Caco-2 (cell line): ENCODE results near the gene PLA2G2C. TPM values are rescaled to one million over a fixed set of nuclear protein-coding genes. Genes with fewer than 3 reads are reported as not detected.

Experiments used
- BruUV-seq: library from RNA; stranded (reverse); fragments of 400-500 nt; replicated peaks from 2 replicates; lab custom pipeline; 2021; lab: Mats Ljungman, UMichigan
- CTCF ChIA-PET: fragments of 300-600 bp; sonication (Branson Sonifier 250); formaldehyde crosslinking; loops from one replicate; lab custom pipeline; 2022; ENCODE audit warnings: antibody characterized with exemption; lab: Charles Lee
- POLR2A ChIA-PET: fragments of 300-600 bp; sonication (Branson Sonifier 250); formaldehyde crosslinking; loops from one replicate; lab custom pipeline; 2022; ENCODE audit warnings: antibody characterized with exemption; lab: Charles Lee
- DNase-seq, 2 experiments: peaks; one replicate each; pipeline versions ENCODE4 v3.0.0 to v3.0.0-alpha.2; 2020 to 2022
- H3K27me3 ChIP-seq: replicated peaks from 2 replicates; pipeline ENCODE4 v1.6.0; 2011; ENCODE audit warnings: low read length; ENCODE audit not compliant: control insufficient read depth, insufficient read depth
- H3K36me3 ChIP-seq: 2 replicates; pipeline ENCODE4 v1.5.1; 2011; ENCODE audit warnings: low read length; ENCODE audit not compliant: control insufficient read depth, insufficient read depth
- H3K4me1 ChIP-seq: fragments of 250-450 bp; sonication (Bioruptor Pico); 2 replicates; pipeline ENCODE4 v1.5.1; 2020; ENCODE audit warnings: mild to moderate bottlenecking
- H3K4me3 ChIP-seq: 2 replicates; pipeline ENCODE4 v1.5.1; 2011; ENCODE audit warnings: low read depth, mild to moderate bottlenecking, control low read depth, low read length
- H3K9me3 ChIP-seq: fragments of 250-450 bp; sonication (Bioruptor Pico); 2 replicates; pipeline ENCODE4 v1.5.1; 2020; ENCODE audit warnings: mild to moderate bottlenecking, moderate library complexity
- H3K27ac Mint-ChIP-seq: one replicate; pipeline ENCODE4 v1.8.0; 2022; ENCODE audit warnings: mixed read lengths; ENCODE audit not compliant: unreplicated experiment
- H3K27me3 Mint-ChIP-seq: one replicate; pipeline ENCODE4 v1.8.0; 2022; ENCODE audit warnings: mixed read lengths; ENCODE audit not compliant: insufficient read depth, unreplicated experiment
- H3K36me3 Mint-ChIP-seq: one replicate; pipeline ENCODE4 v1.8.0; 2022; ENCODE audit warnings: mild to moderate bottlenecking, mixed read lengths; ENCODE audit not compliant: insufficient read depth, unreplicated experiment
- H3K4me1 Mint-ChIP-seq: one replicate; pipeline ENCODE4 v1.8.0; 2022; ENCODE audit warnings: low read depth, mixed read lengths; ENCODE audit not compliant: unreplicated experiment
- H3K4me3 Mint-ChIP-seq: one replicate; pipeline ENCODE4 v1.8.0; 2022; ENCODE audit warnings: mild to moderate bottlenecking, moderate library complexity, mixed read lengths; ENCODE audit not compliant: unreplicated experiment
- H3K9me3 Mint-ChIP-seq: one replicate; pipeline ENCODE4 v1.8.0; 2022; ENCODE audit warnings: mixed read lengths; ENCODE audit not compliant: unreplicated experiment
- CTCF ChIP-seq, 2 experiments: fragments of 200-600 bp in 1 of 2; IDR thresholded peaks; 1 replicate in 1 of 2; 2 replicates in 1 of 2; pipeline versions ENCODE4 v1.5.1 to v1.8.0; 2011 to 2022; ENCODE audit warnings: antibody characterized with exemption in 1 of 2, control low read depth in 1 of 2, inconsistent platforms in 1 of 2, low read depth in 1 of 2, low read length in 1 of 2, mild to moderate bottlenecking in 1 of 2, moderate library complexity in 1 of 2; ENCODE audit not compliant: insufficient read depth in 1 of 2, severe bottlenecking in 1 of 2, unreplicated experiment in 1 of 2
- intact Hi-C: fragments of 100-400 bp; cut with micrococcal nuclease; formaldehyde crosslinking; loops from one replicate; pipeline ENCODE4 v1.10.0; 2022; ENCODE audit not compliant: unreplicated experiment
- total RNA-seq: library from RNA; stranded (reverse); gene quantifications from 2 replicates; pipeline ENCODE4 v1.2.3, GENCODE V29; 2022

The PLA2G2C gene
- total RNA-seq, 1 experiment from 2014 or later = not detected

- TF ChIP-seq CTCF (IDR thresholded peaks at IDR 0.05; ENCODE audit: insufficient read depth in 1 of 2, low read depth in 1 of 2, low read length in 1 of 2, severe bottlenecking in 1 of 2, unreplicated experiment in 1 of 2) = no peak
- no peaks in the 10 kb centered on the region for H3K4me1 ChIP-seq
- Mint-ChIP-seq H3K4me3 (no peak overlapping the region), H3K36me3 (no peaks in the 10 kb centered on the region), H3K9me3 (peaks cover 11% of the 10 kb centered on the region), H3K27ac (no peak overlapping the region), H3K4me1 (no peaks in the 10 kb centered on the region), H3K27me3 (peaks cover 14% of the 10 kb centered on the region)
- CTCF ChIA-PET = interaction anchor here (0.6 to 0.7 kb wide), 2 partner anchors 249 to 309 kb away, joined by 3 to 4 read pairs; no protein-coding TSS in a partner anchor
- no peaks in the 10 kb centered on the region for H3K27me3 ChIP-seq
- POLR2A ChIA-PET = no interaction called here
- no TSS peak for BruUV-seq
- no peaks in the 10 kb centered on the region for H3K9me3 ChIP-seq
- intact Hi-C loops = no loop called here
- H3K36me3 ChIP-seq = no peaks in the 10 kb centered on the region
- DNase-seq = no peak
- no peak overlapping the region for H3K4me3 ChIP-seq
Measured at GRCh38 chr1:20179371-20180128, 6.8 kb downstream of the PLA2G2C start.

- CTCF ChIA-PET = interaction anchor here (0.6 to 0.7 kb wide), 2 partner anchors 250 to 309 kb away, joined by 3 to 4 read pairs; no protein-coding TSS in a partner anchor
Measured at GRCh38 chr1:20178634-20179370, 7.5 kb downstream of the PLA2G2C start.

More at GRCh38 chr1:20178634-20179370, 7.5 kb downstream of the PLA2G2C start:
- Mint-ChIP-seq H3K36me3 (no peaks in the 10 kb centered on the region), H3K9me3 (peaks cover 11% of the 10 kb centered on the region), H3K27me3 (peaks cover 14% of the 10 kb centered on the region), H3K27ac (no peak overlapping the region), H3K4me3 (no peak overlapping the region), H3K4me1 (no peaks in the 10 kb centered on the region)
- no peak for DNase-seq
- BruUV-seq = no TSS peak
- H3K9me3 ChIP-seq = no peaks in the 10 kb centered on the region
- POLR2A ChIA-PET = no interaction called here
- no peak for TF ChIP-seq CTCF (IDR thresholded peaks at IDR 0.05; ENCODE audit: insufficient read depth in 1 of 2, low read depth in 1 of 2, low read length in 1 of 2, severe bottlenecking in 1 of 2, unreplicated experiment in 1 of 2)
- no peaks in the 10 kb centered on the region for H3K36me3 ChIP-seq
- H3K4me1 ChIP-seq = no peaks in the 10 kb centered on the region
- H3K27me3 ChIP-seq = no peaks in the 10 kb centered on the region
- intact Hi-C loops = no loop called here
- no peak overlapping the region for H3K4me3 ChIP-seq
